ENCODE results near the gene TYK2. TPM values are rescaled to one million over a fixed set of nuclear protein-coding genes. Genes with fewer than 3 reads are reported as not detected.

Gene TYK2
- total and polyA plus RNA-seq, 4 donors: 102 to 175 (median 150) TPM

DNA sequence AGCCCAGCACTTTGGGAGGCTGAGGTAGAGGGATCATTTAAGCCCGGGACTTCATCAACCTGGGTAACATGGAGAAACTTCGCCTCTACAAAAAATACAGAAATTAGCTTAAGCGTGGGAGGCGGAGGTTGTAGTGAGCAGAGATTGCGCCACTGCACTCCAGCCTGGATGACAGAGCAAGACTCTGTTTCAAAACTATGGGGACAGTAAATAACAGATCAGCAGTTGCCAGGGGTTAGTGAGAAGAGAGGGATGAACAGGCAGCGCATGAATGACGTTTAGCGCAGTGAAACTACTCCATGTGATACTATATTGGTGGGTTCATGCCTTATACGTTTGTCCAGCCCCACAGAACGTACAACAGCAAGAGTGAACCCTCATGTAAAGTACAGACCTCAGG, 33.9 kb downstream of the TYK2 start:
- Histone ChIP-seq H3K27ac (ENCODE audit: low read depth in 1 of 2, low read length in 1 of 2) (peak overlapping the region in 1 of 2 donors; percentile 58), H3K9ac (ENCODE audit: insufficient read depth in 1 of 2, low read length in 2 of 2) (no peak overlapping the region)
- no peak for DNase-seq

DNA sequence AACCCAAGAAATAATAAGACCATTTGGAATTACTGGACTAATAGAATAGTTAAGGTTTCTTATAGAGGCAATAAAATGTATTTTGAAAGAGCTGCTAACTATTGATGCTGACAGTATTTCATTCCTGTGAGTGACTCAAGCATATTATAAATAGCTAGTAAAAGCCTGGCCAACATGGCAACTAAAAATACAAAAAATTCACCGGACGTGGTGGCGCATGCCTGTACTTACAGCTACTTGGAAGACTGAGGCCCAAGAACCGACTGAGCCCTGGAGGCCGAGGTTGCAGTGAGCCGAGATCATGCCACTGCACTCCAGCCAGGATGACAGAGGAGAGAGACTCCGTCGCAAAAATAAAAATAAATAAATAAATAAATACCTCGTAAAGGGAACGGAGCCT, 35.6 kb downstream of the TYK2 start:
- TF ChIP-seq, protein P1, sequence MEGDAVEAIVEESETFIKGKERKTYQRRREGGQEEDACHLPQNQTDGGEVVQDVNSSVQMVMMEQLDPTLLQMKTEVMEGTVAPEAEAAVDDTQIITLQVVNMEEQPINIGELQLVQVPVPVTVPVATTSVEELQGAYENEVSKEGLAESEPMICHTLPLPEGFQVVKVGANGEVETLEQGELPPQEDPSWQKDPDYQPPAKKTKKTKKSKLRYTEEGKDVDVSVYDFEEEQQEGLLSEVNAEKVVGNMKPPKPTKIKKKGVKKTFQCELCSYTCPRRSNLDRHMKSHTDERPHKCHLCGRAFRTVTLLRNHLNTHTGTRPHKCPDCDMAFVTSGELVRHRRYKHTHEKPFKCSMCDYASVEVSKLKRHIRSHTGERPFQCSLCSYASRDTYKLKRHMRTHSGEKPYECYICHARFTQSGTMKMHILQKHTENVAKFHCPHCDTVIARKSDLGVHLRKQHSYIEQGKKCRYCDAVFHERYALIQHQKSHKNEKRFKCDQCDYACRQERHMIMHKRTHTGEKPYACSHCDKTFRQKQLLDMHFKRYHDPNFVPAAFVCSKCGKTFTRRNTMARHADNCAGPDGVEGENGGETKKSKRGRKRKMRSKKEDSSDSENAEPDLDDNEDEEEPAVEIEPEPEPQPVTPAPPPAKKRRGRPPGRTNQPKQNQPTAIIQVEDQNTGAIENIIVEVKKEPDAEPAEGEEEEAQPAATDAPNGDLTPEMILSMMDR (IDR thresholded peaks at IDR 0.05; ENCODE audit: control extremely low read depth, extremely low read depth): no peak
- H3K4me1 ChIP-seq (ENCODE audit: control insufficient read depth in 5 of 5, insufficient read depth in 5 of 5, low read length in 5 of 5): no peaks in the 10 kb centered on the region
- H3K4me3 ChIP-seq: no peak overlapping the region
- no peak overlapping the region for H3K9ac ChIP-seq (ENCODE audit: insufficient read depth in 1 of 2, low read length in 2 of 2)
- ATAC-seq (ENCODE audit: insufficient read depth, low FRiP score) (no peak), DNase-seq (no peak)
- 88 to 93% methylated on average over 10 of the region's 10 CpGs for WGBS, 2 donors
- no peaks in the 10 kb centered on the region for H3K27me3 ChIP-seq (ENCODE audit: control insufficient read depth in 3 of 3, insufficient read depth in 3 of 3, low read length in 2 of 3)
- no peak overlapping the region for H3K27ac ChIP-seq (ENCODE audit: low read depth in 1 of 2, low read length in 1 of 2)
- peaks cover 0 to 1% (median under 1%) of the 10 kb centered on the region in 4 donors for H3K36me3 ChIP-seq (ENCODE audit: control insufficient read depth in 4 of 4, insufficient read depth in 4 of 4, low read length in 4 of 4)
- no peaks in the 10 kb centered on the region for H3K9me3 ChIP-seq (ENCODE audit: control insufficient read depth in 4 of 4, insufficient read depth in 3 of 4, low read length in 3 of 4)

More for the DNA sequence above, 33.9 kb downstream of the TYK2 start:
- H3K36me3 ChIP-seq (ENCODE audit: control insufficient read depth in 4 of 4, insufficient read depth in 4 of 4, low read length in 4 of 4): peaks cover 0 to 8% (median 3%) of the 10 kb centered on the region in 4 donors
- no peaks in the 10 kb centered on the region for H3K9me3 ChIP-seq (ENCODE audit: control insufficient read depth in 4 of 4, insufficient read depth in 3 of 4, low read length in 3 of 4)
- no peaks in the 10 kb centered on the region for H3K4me1 ChIP-seq (ENCODE audit: control insufficient read depth in 5 of 5, insufficient read depth in 5 of 5, low read length in 5 of 5)
- no peak for ATAC-seq (ENCODE audit: insufficient read depth, low FRiP score)
- WGBS, 2 donors: 29 to 46% methylated on average over 10 of the region's 10 CpGs
- no peak overlapping the region for H3K4me3 ChIP-seq
- no peaks in the 10 kb centered on the region for H3K27me3 ChIP-seq (ENCODE audit: control insufficient read depth in 3 of 3, insufficient read depth in 3 of 3, low read length in 2 of 3)
- TF ChIP-seq, protein P1 (IDR thresholded peaks at IDR 0.05; ENCODE audit: control extremely low read depth, extremely low read depth): no peak

DNA sequence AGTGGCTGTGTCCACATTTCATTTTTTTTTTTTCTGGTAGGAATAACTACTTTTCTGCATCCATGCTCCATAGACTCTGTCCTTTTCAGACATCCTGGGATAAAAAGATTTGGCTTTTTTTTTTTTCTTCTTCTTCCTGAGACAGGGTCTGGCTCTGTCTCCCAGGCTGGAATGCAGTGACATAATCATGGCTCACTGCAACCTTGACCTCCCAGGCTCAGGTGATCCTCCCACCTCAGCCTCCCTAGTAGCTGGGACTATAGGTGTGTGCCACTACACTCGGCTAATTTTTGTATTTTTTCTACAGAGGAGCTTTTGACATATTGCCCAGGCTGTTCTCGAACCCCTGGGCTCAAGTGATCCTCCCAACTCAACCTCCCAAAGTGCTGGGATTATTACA, 36.9 kb downstream of the TYK2 start:
- DNase-seq (no peak), ATAC-seq (ENCODE audit: insufficient read depth, low FRiP score) (no peak)
- Histone ChIP-seq H3K4me1 (ENCODE audit: control insufficient read depth in 5 of 5, insufficient read depth in 5 of 5, low read length in 5 of 5) (no peaks in the 10 kb centered on the region), H3K9ac (ENCODE audit: insufficient read depth in 1 of 2, low read length in 2 of 2) (no peak overlapping the region), H3K27ac (ENCODE audit: low read depth in 1 of 2, low read length in 1 of 2) (no peak overlapping the region), H3K9me3 (ENCODE audit: control insufficient read depth in 4 of 4, insufficient read depth in 3 of 4, low read length in 3 of 4) (no peaks in the 10 kb centered on the region), H3K4me3 (no peak overlapping the region), H3K36me3 (ENCODE audit: control insufficient read depth in 4 of 4, insufficient read depth in 4 of 4, low read length in 4 of 4) (no peaks in the 10 kb centered on the region), H3K27me3 (ENCODE audit: control insufficient read depth in 3 of 3, insufficient read depth in 3 of 3, low read length in 2 of 3) (no peaks in the 10 kb centered on the region)
- WGBS, 2 donors: 81 to 92% methylated on average over 2 of the region's 2 CpGs
- TF ChIP-seq, protein P1 (IDR thresholded peaks at IDR 0.05; ENCODE audit: control extremely low read depth, extremely low read depth): no peak

DNA sequence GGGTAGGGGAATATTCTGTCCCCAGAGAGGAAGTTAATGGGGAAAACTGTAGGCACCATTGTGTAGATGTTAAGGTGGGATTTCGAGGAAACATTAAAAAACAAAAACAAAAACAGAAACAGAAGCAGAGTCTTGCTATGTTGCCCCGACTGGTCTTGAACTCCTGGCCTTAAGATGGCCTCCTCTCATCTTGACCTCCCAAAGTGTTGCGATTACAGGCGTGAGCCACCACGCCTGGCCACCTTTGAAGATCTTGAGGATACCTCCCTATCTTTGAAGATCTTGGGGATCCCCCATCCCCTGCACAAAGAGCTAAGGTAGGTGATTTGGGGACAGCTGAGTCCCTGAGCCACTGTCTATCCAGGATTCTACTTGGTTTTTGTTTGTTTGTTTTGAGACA, 40.4 kb downstream of the TYK2 start:
- Histone ChIP-seq H3K27me3 (ENCODE audit: control insufficient read depth in 3 of 3, insufficient read depth in 3 of 3, low read length in 2 of 3) (no peaks in the 10 kb centered on the region), H3K36me3 (ENCODE audit: control insufficient read depth in 4 of 4, insufficient read depth in 4 of 4, low read length in 4 of 4) (no peaks in the 10 kb centered on the region), H3K27ac (ENCODE audit: low read depth in 1 of 2, low read length in 1 of 2) (no peak overlapping the region), H3K9ac (ENCODE audit: insufficient read depth in 1 of 2, low read length in 2 of 2) (no peak overlapping the region), H3K9me3 (ENCODE audit: control insufficient read depth in 4 of 4, insufficient read depth in 3 of 4, low read length in 3 of 4) (no peaks in the 10 kb centered on the region), H3K4me3 (no peak overlapping the region), H3K4me1 (ENCODE audit: control insufficient read depth in 5 of 5, insufficient read depth in 5 of 5, low read length in 5 of 5) (peaks cover 0 to 4% (median 0%) of the 10 kb centered on the region in 5 donors)
- TF ChIP-seq, protein P1 (IDR thresholded peaks at IDR 0.05; ENCODE audit: control extremely low read depth, extremely low read depth): no peak
- ATAC-seq (ENCODE audit: insufficient read depth, low FRiP score) (no peak), DNase-seq (no peak)
- 81 to 89% methylated on average over 5 of the region's 5 CpGs for WGBS, 2 donors

Data from lung (tissue), 12 donors.